GM12892 (cell line): ENCODE results near the gene GALNT2.
A peak's percentile ranks its signal among the peaks of the same experiment; 100 is the strongest.

Experiments used
- DNase-seq: peaks from one replicate; pipeline ENCODE4 v3.0.0; 2011; ENCODE audit not compliant: insufficient read length
- FAIRE-seq: peaks from 2 replicates; lab custom pipeline; 2011; peaks lifted over from hg19 to GRCh38; lab: Jason Lieb, UNC
- POLR2A ChIP-seq: IDR thresholded peaks from 2 replicates; pipeline ENCODE4 v1.6.1; 2011; ENCODE audit warnings: low read depth, low read length, control low read depth
- POLR2AphosphoS5 ChIP-seq: IDR thresholded peaks from 2 replicates; pipeline ENCODE4 v1.6.1; 2011; ENCODE audit warnings: low read depth, low read length, control low read depth
- TAF1 ChIP-seq: IDR thresholded peaks from 2 replicates; pipeline ENCODE4 v1.6.1; 2011; ENCODE audit warnings: low read depth, mild to moderate bottlenecking, control low read depth, low read length, borderline replicate concordance

The GALNT2 gene

DNA sequence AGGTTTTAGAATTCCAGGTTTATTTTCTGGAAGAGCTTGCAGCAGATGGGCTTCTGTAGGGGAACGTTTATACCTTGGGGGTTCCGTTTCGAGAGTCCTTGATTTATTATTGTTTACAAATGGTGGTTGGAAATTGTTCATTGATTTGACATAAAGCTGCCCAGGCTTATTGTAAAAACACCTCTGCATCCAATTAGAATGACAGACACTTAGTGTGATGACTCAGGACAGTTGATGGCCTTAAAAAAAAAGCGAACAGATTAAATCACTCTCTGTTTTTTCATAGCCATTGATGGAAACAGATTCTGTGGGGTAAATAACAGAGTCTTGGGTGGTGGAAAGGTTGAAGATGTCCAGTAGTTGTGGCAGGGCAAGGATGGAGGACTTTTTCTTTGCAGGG is 35.4 kb downstream of the GALNT2 start:
- no peak for FAIRE-seq
- no peak for TF ChIP-seq POLR2A
- no peak for TF ChIP-seq TAF1
- no peak for TF ChIP-seq POLR2AphosphoS5
- DNase-seq: no peak

DNA sequence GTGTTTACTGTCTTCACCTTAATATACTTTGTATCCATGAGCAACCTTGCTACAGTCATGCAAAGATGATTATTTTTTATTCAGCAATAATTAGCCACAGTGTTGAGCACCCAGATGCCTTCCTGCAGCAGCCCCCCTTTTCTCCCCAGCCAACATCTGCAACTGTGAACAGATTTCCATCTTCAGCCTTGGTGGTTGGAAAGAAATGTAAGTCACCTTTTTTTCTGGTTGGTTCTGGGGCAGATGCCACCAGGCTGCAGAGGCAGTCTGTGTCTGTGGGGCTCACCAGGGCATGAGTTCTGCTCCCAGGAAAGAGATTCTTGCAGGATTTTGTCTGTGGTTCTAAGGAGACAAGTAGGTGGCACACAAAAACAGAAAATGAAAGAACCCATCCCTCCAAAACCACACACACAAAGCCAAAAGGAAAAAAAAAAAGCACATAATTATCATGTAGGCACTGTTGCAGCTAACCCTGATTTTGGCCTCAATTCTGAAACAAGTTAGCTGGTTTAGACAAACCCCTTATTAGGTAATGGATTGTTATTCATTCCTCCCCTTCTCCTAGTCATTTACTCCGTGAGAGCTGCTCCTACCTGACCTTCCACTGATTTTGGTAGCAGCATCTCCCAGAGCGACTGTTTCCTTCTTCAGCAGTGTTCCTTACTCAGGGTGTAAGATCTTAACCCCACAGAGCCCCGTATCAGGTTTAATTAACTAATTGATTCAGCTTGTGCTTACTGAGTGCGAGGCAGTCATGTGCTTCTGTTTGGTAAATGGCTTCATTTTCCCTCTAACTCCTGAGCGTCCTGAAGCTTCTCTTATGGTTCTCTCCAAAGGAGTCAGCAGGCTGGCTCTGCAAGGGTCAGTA is 36.5 kb downstream of the GALNT2 start:
- no peak for FAIRE-seq
- no peak for DNase-seq
- TF ChIP-seq TAF1: no peak
- no peak for TF ChIP-seq POLR2AphosphoS5
- TF ChIP-seq POLR2A: no peak

DNA sequence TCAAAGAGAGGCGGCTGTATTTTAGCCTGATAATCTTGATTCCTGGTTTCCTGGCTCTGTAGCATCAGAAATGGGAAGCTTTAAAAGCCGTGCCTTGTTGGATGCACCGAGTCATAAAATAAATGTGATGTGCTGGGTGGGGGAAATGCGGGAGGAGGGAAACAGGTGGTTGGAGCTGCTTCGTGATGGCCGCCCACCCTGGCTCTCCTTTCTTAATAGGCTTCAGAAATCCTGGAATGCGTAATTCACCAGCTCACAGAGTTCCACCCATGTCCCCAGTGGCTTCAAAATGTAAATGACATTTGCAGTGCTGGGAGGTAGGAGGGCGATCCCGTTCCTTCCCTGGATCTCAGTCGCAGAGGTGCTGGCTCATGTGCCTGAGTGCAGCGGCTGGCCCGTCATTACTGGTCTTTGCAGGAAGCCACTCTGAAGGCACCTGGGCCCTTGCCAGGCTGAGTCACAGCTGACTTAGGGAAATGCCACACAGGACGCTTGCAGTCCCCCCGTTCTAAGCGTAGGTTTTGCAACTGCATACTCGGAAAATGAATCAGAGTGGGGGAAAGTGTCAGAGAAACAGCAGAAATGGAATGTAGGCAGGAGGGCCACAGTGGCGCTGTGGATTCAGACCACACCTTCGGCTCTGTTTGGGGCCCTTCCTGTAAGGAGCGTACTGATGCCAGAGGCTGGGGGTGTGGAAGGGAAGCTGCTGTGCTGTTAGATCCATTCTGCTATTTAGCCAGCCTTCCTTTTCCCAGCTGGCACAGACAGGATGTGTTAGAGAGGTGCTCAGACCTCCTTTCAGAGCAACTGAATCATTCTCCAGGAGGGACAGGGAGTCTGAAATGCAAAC is 37.6 kb downstream of the GALNT2 start:
- DNase-seq: peak; percentile 41
- TF ChIP-seq TAF1 (no peak), POLR2AphosphoS5 (peak; percentile 50; the same call in 1 of the 2 replicates), POLR2A (peak; percentile 33; the same call in 1 of the 2 replicates)
- FAIRE-seq: no peak

DNA sequence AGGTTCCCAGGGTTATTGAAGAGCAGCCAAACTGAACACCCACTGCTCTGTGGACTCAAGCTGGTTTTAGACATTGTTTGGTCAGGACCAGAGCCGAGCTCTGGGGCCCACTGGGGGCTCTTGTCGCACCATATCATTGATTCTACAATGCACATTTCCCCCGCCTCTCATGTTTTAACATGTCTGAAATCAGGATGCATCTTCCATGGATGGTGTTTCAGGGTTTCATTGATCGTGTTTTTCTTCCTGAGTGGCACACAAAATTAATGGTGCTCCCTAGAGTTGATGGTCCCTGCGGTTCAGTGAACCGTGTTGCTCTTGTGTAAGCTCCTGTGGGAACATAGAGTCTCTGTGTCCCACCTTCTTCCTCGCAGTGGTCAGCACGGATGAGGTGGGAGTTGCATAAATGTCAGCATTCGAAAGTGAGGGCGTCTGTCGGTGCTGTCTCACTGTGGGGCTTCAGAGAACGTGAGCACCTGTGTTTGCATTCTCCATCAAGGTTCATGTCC is 38.3 kb downstream of the GALNT2 start:
- no peak for TF ChIP-seq POLR2AphosphoS5
- no peak for TF ChIP-seq TAF1
- no peak for TF ChIP-seq POLR2A
- no peak for FAIRE-seq
- DNase-seq: no peak

GRCh38 chr1:230105754-230106625 is 39.0 kb downstream of the GALNT2 start:
- no peak for DNase-seq
- peak; percentile 17; the same call in 1 of the 2 replicates for TF ChIP-seq POLR2AphosphoS5
- TF ChIP-seq TAF1: no peak
- peak; percentile 44 for FAIRE-seq

DNA sequence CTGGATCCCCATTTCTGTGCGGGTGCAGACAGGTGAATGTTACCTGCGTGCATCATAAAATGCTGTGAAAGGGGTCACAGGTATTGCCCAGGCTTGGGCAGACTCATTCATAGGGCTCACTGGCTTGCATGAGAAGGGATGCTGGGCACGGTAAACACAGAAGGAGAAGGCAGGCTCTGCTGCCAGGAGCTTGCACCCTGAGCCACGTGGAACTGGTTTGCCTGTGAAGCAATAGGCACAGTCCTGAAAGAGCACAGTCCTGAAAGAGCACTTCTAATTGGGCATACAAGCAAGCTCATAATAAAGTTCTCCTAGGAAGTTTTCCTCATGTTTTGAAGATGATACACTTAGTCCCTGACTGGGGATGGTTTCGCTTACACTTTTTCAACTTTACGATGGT is 40.9 kb downstream of the GALNT2 start:
- TF ChIP-seq POLR2A: no peak
- TF ChIP-seq TAF1: no peak
- FAIRE-seq (no peak), DNase-seq (no peak)

- FAIRE-seq: no peak
- no peak for DNase-seq
- TF ChIP-seq POLR2AphosphoS5 (no peak), POLR2A (no peak), TAF1 (no peak)
These were observed 41.5 kb downstream of the GALNT2 start for GRCh38 chr1:230108580-230108979.

- DNase-seq (no peak), FAIRE-seq (no peak)
- TF ChIP-seq POLR2AphosphoS5: no peak
- no peak for TF ChIP-seq TAF1
- TF ChIP-seq POLR2A: no peak
These were observed 42.0 kb downstream of the GALNT2 start for GRCh38 chr1:230109066-230109465.

DNA sequence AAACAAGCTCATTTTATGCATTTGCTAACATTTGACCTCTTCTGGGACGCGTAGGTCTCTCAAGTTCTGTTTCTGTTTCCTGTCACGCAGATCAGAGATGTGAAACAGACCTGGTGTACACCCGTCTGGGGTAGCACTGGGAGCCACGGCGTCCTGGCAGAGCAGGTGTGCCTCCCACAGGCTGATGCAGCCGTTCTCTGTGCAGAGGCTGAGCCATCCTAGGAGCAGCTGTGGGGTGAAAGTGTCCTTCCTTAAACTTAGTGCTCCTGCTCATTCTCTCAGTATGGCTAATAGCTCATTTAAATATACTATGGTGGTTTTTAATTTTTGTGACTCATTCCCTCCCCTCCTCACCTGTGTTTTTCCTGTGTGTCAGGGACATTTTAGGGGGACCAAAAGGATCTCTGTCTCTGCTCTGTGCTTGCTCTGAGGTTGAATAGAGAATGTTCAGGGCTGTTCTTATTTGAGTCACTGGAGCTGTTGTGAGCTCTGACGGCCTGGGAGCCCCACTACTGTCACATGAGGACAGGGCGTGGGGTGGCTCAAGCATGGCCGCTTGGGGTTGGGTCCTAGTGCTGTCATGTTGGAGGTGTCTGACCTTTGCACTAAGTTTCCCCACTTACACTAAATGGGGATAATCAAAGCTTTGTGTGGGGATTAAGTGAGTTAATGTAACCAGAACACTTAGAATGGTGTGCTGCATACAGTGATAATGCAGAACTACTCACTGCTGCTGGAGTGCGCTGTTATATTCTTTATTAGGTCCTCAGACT is 43.0 kb downstream of the GALNT2 start:
- peak; percentile 86 for FAIRE-seq
- no peak for TF ChIP-seq TAF1
- TF ChIP-seq POLR2AphosphoS5: peak; percentile 80; the same call in 1 of the 2 replicates
- DNase-seq: peak; percentile 90

DNA sequence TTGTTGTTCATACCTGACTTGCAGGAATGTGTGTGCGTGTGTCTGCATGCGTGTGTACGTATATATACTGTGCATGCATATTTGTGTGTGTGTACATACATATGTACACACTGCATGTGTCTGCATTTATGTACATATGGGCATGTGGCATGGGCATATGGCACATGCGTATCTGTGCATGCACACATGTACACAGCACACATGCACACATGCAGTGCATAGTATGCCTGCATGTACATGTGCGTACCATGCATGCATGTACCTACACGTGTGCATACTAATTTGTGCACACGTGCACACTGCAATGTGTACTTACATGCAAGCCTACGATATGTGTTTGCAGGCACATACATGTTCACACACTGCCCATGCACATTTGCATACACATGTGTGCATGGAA is 43.9 kb downstream of the GALNT2 start:
- FAIRE-seq: peak; percentile 74
- no peak for TF ChIP-seq POLR2AphosphoS5
- TF ChIP-seq TAF1: no peak
- TF ChIP-seq POLR2A: no peak
- DNase-seq: no peak

- DNase-seq: no peak
- TF ChIP-seq POLR2A: no peak
- no peak for FAIRE-seq
These were observed 45.2 kb downstream of the GALNT2 start for GRCh38 chr1:230112131-230112701.
